T-helper 2 cell treated with Interferon-gamma antibody and Interleukin-4, amounts not matched to agents 100 ng/mL and 5 ng/mL, for 36 hours (primary cell): ENCODE results near the gene PROKR2. TPM values are rescaled to one million over a fixed set of nuclear protein-coding genes. Genes with fewer than 3 reads are reported as not detected.

ENCODE experiments used
- intact Hi-C: fragments of 100-400 bp; cut with micrococcal nuclease; formaldehyde crosslinking; loops from one replicate; pipeline ENCODE4 v1.15.1; 2023
- total RNA-seq: library from RNA; stranded (reverse); gene quantifications from 2 replicates; pipeline ENCODE4 v1.2.3, GENCODE V29; 2022

Gene PROKR2
- not detected in 2 replicates for total RNA-seq

DNA sequence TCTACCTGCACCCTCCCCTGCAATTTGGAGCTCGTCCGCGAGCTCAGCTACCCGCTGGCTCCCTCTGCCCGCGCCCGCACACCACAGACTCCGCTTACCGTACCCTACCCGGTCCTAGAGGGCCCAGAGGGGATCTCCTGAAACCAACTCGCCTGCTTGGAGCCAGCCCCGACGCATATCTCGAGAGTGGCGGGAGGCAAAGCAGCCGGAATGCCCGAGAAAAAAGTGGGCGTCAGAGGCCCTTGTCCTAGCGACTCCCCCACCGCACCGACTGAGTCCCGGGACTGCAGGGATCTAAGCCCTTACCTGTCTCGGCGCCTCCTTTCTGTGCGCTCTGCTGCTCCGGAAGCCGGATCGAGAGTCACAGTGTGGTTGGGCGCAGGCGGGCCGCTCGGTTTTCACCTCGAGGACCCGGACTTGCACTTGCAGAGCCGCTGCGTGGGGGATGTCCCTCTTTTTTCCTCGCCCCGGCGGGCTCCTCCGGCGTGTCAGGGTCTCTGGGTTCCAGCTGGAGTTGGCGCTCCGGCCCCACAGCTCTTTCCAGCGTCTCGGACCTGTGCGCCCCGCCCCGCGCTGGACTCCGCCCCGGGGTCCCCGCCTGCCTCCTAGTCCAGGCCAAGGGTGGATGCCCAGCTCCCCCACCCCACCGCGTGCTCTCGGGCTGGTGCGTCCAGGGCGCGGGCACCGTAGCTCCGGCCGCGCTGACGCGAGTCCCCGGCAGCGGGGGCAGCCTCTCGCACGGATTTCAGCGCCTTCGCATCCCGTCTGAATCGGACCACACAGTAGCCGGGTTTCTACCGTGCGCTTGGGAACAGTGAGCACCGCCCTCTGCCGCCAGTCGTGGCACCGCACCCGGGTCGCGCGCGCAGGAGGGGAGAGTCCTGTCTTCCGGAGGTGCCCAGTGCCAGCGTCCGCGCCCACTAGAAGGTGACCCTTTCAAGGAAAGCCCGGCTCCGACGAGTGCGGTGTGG is at the start of gene PROKR2:
Gene PROKR2 (minus strand): TSS at position 767 of the 971 bp plus-strand sequence. CDS start 2,585 bp downstream, outside the sequence.
- intact Hi-C loops: no loop called here

GRCh38 chr20:5364997-5365597 is 48.3 kb upstream of the PROKR2 start:
- intact Hi-C loops: no loop called here

GRCh38 chr20:5364136-5364821 is 47.5 kb upstream of the PROKR2 start:
- intact Hi-C loops: no loop called here

DNA sequence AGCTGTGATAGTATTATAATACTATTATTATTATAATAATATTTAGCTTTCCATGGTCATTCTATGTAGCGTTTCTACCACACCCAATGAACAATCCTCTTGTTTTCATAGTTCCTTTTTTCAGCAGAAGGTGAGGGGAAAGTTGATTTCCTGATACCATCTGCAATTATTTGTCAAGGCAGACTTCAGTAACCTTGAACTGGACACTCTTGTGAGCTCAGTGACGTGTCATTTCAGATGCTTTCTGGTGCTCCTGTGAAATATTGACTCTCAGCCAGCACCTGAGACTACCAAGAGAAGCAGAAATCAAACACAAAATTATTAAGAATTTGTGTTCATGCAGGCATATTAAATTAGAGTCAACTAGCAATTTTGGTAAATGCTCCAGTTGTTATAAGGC is 46.0 kb upstream of the PROKR2 start:
- intact Hi-C loops: no loop called here

- intact Hi-C loops: no loop called here
Measured at GRCh38 chr20:5361176-5361575, 44.4 kb upstream of the PROKR2 start.

DNA sequence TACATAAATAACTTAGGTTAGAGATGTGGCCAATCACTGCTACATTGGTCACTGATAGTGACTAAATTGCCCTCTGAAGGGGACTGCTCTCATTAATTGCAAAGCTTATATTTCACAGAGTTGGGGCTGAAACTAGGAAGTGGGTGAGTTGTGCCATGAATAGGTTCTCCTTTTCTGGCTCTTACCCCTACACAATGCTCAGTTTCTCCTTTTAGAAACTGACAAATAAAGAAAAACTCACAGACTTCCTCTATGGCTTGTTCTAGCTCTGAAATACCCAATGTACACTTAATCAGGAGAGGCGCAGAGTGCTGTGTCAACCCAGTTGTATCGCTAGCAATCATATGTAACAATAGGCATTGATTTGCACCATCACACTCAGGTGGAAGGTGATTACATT is 41.2 kb upstream of the PROKR2 start:
- intact Hi-C loops: no loop called here

GRCh38 chr20:5356941-5357340 is 40.2 kb upstream of the PROKR2 start:
- intact Hi-C loops: no loop called here

- intact Hi-C loops: no loop called here
Measured at GRCh38 chr20:5354901-5355300, 38.1 kb upstream of the PROKR2 start.

DNA sequence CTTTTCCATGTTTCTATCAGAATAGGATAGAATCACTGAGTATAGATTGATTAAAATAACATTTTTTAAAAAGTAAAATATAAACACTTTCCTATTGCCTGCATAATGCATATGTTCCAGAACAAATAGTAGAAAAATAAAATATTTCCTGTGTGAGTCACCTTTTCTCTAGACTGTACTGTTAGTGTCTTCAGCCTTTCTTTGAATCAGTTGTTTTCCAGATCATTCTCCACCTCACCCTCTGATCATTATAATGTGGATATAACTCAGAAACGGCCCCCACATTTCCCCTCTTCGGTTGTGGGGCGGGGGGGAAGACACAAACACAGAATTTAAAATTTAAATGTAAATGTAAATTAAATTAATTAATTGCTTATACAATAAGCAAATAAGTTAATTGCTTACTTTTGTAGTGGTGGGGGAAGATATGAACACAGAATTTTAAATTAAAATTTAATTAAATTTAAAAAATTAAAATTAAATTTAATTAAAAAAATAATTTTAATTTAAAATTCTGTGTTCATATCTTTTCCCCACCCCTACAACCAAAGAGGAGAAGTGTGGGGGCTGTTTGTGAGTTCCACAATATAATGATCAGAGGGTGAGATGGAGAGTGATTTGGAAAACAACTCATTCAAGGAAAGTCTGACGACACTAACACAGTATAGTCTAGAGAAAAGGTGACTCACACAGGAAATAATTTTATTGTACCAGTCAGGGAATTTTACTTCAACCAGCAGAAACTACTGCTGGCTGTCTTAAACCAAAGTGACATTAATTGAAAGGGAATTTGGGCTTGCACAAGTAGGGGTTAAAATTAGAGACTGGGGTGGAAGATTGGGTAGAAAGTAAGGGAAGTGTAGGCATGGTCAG is 37.1 kb upstream of the PROKR2 start:
- intact Hi-C loops: no loop called here

DNA sequence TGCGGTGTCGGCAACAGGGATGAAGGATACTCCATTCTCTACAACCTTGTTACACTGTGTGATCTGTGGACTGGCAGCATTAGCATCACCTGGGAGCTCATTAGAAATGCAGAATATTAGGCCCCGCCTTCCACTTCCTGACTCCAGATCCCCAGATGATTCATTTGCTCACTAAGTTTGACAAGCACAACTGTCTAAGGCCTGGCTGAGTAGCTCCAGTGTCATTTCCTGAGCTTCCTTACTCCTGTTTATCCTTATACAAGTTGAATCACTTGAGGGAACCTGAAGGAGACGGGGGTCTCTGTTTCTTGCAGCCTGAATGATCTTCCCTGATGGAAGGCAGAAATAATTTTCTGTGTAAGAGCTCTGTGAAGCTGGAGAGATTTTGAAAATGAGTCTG is 32.7 kb upstream of the PROKR2 start:
- intact Hi-C loops: no loop called here

GRCh38 chr20:5342021-5342420 is 25.3 kb upstream of the PROKR2 start:
- intact Hi-C loops: no loop called here

- intact Hi-C loops: no loop called here
Measured at GRCh38 chr20:5331340-5331739, 14.6 kb upstream of the PROKR2 start.

DNA sequence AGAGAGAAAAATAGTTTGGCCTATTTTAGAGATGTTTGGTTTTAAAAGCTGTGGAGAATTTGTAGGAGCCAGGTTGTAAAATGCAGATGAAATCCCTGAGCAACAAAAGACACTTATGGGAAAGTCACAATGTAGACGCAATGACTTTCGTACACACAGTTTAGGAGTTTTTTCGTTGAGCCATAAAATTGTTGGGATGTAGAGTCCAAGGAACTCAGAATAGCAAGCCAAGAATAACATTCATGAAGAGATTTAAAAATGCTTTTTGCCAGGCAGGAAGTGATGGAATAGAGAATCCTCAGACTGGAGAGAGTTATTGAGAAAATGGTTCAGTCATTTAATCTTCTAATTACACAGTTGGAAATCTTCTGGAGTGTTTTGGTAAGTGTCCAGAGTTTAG is 11.5 kb upstream of the PROKR2 start:
- intact Hi-C loops: no loop called here

DNA sequence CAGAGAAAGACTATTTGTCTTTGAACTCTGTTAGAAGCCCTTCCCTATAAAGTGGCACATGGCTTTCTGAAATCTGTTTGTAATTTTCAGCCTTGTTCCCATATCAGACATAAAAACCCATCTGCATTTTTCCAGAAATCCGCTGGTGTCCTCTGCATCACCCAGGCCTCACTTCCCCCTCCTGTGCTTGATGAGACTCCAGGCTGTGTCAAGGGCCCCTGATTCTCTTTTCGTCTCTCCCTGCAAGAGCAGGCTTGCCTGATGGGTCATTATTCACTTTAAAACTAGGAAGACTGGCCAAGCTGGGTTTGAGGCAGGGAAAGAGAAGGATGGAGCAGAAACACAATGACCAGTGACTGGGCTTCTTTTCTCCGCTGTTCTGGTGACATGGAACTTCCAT is 10.6 kb upstream of the PROKR2 start:
- intact Hi-C loops: no loop called here

DNA sequence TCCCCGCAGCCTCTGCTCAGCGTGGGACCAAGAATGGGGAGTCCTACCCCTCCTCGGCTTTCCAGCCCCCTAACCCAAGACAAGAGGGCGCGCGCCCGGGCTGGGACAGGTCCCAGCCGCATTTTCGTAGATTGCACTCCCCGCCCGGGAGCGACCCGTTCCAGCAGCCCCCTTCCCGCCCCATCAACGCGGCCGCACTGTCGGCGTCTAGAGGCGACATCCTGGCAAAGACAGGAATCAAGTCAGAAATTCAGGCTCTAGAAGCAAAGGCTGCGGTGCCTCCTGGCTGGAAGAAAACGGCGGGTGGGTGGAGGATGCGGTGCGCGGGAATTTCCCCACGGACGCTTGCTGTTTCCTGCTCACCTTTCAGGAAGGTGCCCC is 957 bp downstream of the PROKR2 start:
- intact Hi-C loops: no loop called here

- intact Hi-C loops: no loop called here
Measured at GRCh38 chr20:5313916-5314315, 2.8 kb downstream of the PROKR2 start.

- intact Hi-C loops: no loop called here
Measured at GRCh38 chr20:5312518-5312917, 4.2 kb downstream of the PROKR2 start.

- intact Hi-C loops: no loop called here
Measured at GRCh38 chr20:5309971-5310370, 6.8 kb downstream of the PROKR2 start.

DNA sequence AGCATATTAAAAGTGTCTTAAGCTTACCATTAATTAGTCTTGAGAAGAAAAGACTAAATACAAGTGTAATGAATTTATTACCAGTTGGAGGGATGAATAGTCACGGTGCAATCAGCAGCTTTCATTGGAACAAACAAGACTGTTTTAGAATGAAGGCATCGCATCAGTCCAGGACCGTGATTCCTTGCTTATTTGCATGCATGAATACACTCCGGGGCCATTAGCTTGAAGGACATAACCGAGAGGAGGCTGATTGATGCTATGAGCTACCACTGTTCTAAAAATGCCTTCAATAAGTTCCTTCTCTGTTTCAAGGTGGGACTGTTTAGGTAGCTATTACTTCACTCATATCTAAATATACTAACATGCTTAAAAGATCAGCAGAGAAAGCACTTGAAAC is 17.9 kb downstream of the PROKR2 start:
- intact Hi-C loops: no loop called here

GRCh38 chr20:5297280-5298004 is 19.3 kb downstream of the PROKR2 start:
- intact Hi-C loops: no loop called here

DNA sequence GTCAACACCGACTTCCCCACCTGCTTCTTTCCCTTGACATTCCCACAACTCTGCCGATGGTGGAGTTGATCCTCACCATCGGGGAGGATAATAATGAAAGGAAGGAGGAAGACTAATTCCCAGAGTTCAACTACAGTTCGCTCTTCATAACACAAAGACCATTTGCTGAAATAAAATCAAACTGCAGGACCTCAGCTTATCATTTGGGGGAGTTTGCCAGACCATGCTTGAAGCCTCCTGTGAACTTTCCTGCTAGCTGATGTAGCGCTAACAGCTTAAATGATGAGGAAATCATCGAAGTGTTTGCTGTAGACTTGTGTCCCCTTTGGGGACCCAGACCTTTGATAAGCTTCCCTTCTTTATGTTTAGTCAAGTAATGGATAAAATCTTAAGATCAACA is 26.2 kb downstream of the PROKR2 start:
- intact Hi-C loops: no loop called here
